Measurements from ENCODE around the gene CDK4. TPM values are rescaled to one million over a fixed set of nuclear protein-coding genes. Genes with fewer than 3 reads are reported as not detected.
A peak's percentile ranks its signal among the peaks of the same experiment; 100 is the strongest.

Gene CDK4
- total and polyA plus RNA-seq, 2 of the 13 experiments (the other 11 are each of a cell fraction or from before 2014, with no cell fraction given), result 191 to 209 TPM

DNA sequence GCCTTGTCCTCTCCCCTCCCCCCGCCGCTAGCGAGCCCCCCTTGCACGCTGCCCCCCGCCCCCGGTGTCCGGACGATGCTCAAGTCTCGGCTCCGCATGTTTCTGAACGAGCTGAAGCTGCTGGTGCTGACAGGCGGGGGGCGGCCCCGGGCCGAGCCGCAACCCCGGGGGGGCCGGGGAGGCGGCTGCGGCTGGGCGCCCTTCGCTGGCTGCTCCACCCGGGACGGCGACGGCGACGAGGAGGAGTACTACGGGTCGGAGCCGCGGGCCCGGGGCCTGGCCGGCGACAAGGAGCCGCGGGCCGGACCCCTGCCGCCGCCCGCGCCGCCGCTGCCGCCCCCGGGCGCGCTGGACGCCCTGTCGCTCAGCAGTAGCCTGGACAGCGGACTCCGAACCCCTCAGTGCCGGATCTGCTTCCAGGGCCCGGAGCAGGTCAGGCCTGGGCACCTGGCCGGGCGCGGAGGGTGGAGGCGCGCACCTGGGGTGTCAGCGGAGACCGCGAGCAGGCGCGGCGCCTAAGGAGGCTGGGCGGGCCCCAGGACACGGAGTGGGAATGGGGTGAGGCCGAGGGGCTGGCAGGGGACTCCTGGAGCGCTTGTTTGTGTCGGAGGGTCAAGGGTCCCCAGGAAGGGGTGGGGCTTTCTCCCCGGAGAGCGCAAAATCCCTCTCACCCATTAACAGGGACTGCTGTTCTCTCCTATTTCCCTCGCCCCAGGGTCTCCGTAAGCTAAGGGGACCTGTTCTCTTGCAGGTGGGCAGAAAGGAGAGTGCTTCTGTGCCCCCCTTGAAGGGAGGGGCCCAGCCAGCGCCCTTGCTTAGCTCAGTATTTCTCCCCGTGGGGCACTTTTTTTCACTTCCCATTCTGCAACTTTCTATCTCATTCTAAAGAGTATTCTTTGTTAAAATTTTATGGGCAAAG is 3.6 kb upstream of the CDK4 start (continued):
- TF ChIP-seq, protein P1, sequence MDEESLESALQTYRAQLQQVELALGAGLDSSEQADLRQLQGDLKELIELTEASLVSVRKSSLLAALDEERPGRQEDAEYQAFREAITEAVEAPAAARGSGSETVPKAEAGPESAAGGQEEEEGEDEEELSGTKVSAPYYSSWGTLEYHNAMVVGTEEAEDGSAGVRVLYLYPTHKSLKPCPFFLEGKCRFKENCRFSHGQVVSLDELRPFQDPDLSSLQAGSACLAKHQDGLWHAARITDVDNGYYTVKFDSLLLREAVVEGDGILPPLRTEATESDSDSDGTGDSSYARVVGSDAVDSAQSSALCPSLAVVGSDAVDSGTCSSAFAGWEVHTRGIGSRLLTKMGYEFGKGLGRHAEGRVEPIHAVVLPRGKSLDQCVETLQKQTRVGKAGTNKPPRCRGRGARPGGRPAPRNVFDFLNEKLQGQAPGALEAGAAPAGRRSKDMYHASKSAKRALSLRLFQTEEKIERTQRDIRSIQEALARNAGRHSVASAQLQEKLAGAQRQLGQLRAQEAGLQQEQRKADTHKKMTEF (CRISPR knock-in tag; IDR thresholded peaks at IDR 0.05), result no peak; the same call in 1 of the 2 replicates
- TF ChIP-seq HNRNPL (IDR thresholded peaks at IDR 0.05; ENCODE audit: low read depth, low read length) (no peak), SETDB1 (CRISPR knock-in tag; IDR thresholded peaks at IDR 0.05; ENCODE audit: borderline replicate concordance) (no peak), RAD51 (IDR thresholded peaks at IDR 0.05; ENCODE audit: borderline replicate concordance) (no peak), NFIC (IDR thresholded peaks at IDR 0.05; ENCODE audit: low read length) (no peak), SRSF4 (IDR thresholded peaks at IDR 0.05; ENCODE audit: low read depth, low read length, poor library complexity, severe bottlenecking) (no peak), FOXM1 (CRISPR knock-in tag; IDR thresholded peaks at IDR 0.05) (no peak), ZSCAN25 (CRISPR knock-in tag; IDR thresholded peaks at IDR 0.05) (peak; percentile 94), ZNF430 (CRISPR knock-in tag; IDR thresholded peaks at IDR 0.05) (peak; percentile 55; the same call in 1 of the 2 replicates), SP1 (IDR thresholded peaks at IDR 0.05) (no peak), SP1 (CRISPR knock-in tag; IDR thresholded peaks at IDR 0.05) (peak; percentile 33; the same call in 1 of the 2 replicates), ZNF75D (CRISPR knock-in tag; IDR thresholded peaks at IDR 0.05; ENCODE audit: borderline replicate concordance) (no peak), ZBTB42 (CRISPR knock-in tag; IDR thresholded peaks at IDR 0.05) (peak; percentile 52; the same call in 1 of the 2 replicates)
- TF ChIP-seq, protein P2, sequence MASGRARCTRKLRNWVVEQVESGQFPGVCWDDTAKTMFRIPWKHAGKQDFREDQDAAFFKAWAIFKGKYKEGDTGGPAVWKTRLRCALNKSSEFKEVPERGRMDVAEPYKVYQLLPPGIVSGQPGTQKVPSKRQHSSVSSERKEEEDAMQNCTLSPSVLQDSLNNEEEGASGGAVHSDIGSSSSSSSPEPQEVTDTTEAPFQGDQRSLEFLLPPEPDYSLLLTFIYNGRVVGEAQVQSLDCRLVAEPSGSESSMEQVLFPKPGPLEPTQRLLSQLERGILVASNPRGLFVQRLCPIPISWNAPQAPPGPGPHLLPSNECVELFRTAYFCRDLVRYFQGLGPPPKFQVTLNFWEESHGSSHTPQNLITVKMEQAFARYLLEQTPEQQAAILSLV (CRISPR knock-in tag; IDR thresholded peaks at IDR 0.05; ENCODE audit: borderline replicate concordance), result no peak; the same call in 1 of the 2 replicates
- TF ChIP-seq, protein P3, sequence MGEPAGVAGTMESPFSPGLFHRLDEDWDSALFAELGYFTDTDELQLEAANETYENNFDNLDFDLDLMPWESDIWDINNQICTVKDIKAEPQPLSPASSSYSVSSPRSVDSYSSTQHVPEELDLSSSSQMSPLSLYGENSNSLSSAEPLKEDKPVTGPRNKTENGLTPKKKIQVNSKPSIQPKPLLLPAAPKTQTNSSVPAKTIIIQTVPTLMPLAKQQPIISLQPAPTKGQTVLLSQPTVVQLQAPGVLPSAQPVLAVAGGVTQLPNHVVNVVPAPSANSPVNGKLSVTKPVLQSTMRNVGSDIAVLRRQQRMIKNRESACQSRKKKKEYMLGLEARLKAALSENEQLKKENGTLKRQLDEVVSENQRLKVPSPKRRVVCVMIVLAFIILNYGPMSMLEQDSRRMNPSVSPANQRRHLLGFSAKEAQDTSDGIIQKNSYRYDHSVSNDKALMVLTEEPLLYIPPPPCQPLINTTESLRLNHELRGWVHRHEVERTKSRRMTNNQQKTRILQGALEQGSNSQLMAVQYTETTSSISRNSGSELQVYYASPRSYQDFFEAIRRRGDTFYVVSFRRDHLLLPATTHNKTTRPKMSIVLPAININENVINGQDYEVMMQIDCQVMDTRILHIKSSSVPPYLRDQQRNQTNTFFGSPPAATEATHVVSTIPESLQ (CRISPR knock-in tag; conservative IDR thresholded peaks at IDR 0.05), result no peak
- TF ChIP-seq, protein P4, sequence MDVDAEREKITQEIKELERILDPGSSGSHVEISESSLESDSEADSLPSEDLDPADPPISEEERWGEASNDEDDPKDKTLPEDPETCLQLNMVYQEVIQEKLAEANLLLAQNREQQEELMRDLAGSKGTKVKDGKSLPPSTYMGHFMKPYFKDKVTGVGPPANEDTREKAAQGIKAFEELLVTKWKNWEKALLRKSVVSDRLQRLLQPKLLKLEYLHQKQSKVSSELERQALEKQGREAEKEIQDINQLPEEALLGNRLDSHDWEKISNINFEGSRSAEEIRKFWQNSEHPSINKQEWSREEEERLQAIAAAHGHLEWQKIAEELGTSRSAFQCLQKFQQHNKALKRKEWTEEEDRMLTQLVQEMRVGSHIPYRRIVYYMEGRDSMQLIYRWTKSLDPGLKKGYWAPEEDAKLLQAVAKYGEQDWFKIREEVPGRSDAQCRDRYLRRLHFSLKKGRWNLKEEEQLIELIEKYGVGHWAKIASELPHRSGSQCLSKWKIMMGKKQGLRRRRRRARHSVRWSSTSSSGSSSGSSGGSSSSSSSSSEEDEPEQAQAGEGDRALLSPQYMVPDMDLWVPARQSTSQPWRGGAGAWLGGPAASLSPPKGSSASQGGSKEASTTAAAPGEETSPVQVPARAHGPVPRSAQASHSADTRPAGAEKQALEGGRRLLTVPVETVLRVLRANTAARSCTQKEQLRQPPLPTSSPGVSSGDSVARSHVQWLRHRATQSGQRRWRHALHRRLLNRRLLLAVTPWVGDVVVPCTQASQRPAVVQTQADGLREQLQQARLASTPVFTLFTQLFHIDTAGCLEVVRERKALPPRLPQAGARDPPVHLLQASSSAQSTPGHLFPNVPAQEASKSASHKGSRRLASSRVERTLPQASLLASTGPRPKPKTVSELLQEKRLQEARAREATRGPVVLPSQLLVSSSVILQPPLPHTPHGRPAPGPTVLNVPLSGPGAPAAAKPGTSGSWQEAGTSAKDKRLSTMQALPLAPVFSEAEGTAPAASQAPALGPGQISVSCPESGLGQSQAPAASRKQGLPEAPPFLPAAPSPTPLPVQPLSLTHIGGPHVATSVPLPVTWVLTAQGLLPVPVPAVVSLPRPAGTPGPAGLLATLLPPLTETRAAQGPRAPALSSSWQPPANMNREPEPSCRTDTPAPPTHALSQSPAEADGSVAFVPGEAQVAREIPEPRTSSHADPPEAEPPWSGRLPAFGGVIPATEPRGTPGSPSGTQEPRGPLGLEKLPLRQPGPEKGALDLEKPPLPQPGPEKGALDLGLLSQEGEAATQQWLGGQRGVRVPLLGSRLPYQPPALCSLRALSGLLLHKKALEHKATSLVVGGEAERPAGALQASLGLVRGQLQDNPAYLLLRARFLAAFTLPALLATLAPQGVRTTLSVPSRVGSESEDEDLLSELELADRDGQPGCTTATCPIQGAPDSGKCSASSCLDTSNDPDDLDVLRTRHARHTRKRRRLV (CRISPR knock-in tag; IDR thresholded peaks at IDR 0.05), result no peak
- TF ChIP-seq, protein P5, sequence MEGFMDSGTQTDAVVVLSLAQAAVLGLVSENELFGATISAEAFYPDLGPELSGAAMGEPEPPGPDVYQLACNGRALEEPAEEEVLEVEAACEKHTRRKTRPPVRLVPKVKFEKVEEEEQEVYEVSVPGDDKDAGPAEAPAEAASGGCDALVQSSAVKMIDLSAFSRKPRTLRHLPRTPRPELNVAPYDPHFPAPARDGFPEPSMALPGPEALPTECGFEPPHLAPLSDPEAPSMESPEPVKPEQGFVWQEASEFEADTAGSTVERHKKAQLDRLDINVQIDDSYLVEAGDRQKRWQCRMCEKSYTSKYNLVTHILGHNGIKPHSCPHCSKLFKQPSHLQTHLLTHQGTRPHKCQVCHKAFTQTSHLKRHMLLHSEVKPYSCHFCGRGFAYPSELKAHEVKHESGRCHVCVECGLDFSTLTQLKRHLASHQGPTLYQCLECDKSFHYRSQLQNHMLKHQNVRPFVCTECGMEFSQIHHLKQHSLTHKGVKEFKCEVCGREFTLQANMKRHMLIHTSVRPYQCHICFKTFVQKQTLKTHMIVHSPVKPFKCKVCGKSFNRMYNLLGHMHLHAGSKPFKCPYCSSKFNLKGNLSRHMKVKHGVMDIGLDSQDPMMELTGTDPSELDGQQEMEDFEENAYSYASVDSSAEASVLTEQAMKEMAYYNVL (CRISPR knock-in tag; IDR thresholded peaks at IDR 0.05; ENCODE audit: borderline replicate concordance), result peak; percentile 54; the same call in 1 of the 2 replicates
